Stomach (tissue), 9 donors: Measurements from ENCODE around the gene PLEKHM3. TPM values are rescaled to one million over a fixed set of nuclear protein-coding genes. Genes with fewer than 3 reads are reported as not detected.

Source experiments
- DNase-seq, 2 donors: peaks; one replicate each; pipeline versions ENCODE4 v3.0.0 to v3.0.0-alpha.2; 2013 to 2019
- H3K27ac ChIP-seq, 5 donors: fragments of 200-600 bp in 4 of 5; sonication (generic) in 4 of 5; one replicate each; pipeline ENCODE4 v1.5.1; 2013 to 2019; ENCODE audit warnings: mild to moderate bottlenecking in 1 of 5, moderate library complexity in 1 of 5
- H3K27me3 ChIP-seq, 3 donors: fragments of 200-600 bp; sonication (generic); one replicate each; pipeline ENCODE4 v1.5.1; 2017 to 2019; ENCODE audit warnings: mixed run types in 1 of 3
- H3K36me3 ChIP-seq, 4 donors: fragments of 200-600 bp; sonication (generic); 1 replicate in 3 of 4; 2 replicates in 1 of 4; pipeline ENCODE4 v1.5.1; 2016 to 2019
- H3K4me1 ChIP-seq, 4 donors: fragments of 200-600 bp; sonication (generic); one replicate each; pipeline ENCODE4 v1.5.1; 2016 to 2019
- H3K4me3 ChIP-seq, 4 donors: fragments of 200-600 bp; sonication (generic) in 3 of 4; one replicate each; pipeline ENCODE4 v1.5.1; 2016 to 2019; ENCODE audit warnings: mild to moderate bottlenecking in 1 of 4
- H3K9me3 ChIP-seq, 4 donors: fragments of 200-600 bp; sonication (generic); one replicate each; pipeline ENCODE4 v1.5.1; 2016 to 2019
- CTCF ChIP-seq, 7 experiments: fragments of 450-650 bp in 4 of 7; fragments of 200-600 bp in 3 of 7; sonication (generic) in 3 of 7; IDR thresholded peaks; one replicate each; pipeline ENCODE4 v1.5.1; 2016 to 2019; ENCODE audit warnings: antibody characterized with exemption in 7 of 7, control low read depth in 2 of 7, mild to moderate bottlenecking in 1 of 7
- EP300 ChIP-seq: sonication (generic); formaldehyde crosslinking; IDR thresholded peaks from one replicate; pipeline ENCODE4 v1.6.1; 2017; ENCODE audit warnings: antibody characterized with exemption
- POLR2A ChIP-seq, 4 donors: fragments of 450-650 bp; IDR thresholded peaks; one replicate each; pipeline ENCODE4 v1.6.1; 2016; ENCODE audit warnings: antibody characterized with exemption in 4 of 4, control low read depth in 2 of 4, mild to moderate bottlenecking in 1 of 4, moderate library complexity in 1 of 4
- POLR2AphosphoS5 ChIP-seq, 3 donors: sonication (generic); formaldehyde crosslinking; IDR thresholded peaks; one replicate each; pipeline ENCODE4 v1.6.1; 2016; ENCODE audit warnings: antibody characterized with exemption in 3 of 3
- WGBS, 5 donors: extraction: QIAGEN DNeasy Blood & Tissue Kit in 3 of 5; methylation state at CpG; one replicate each; pipeline versions ENCODE4 v1.1.5 to v1.1.7; 2013 to 2018; 5-methylcytosine and 5-hydroxymethylcytosine counted together
- intact Hi-C: fragments of 100-400 bp; cut with DNase I; formaldehyde crosslinking; loops from one replicate; pipeline ENCODE4 v1.15.1; 2023; ENCODE audit warnings: low total_unique reads
- polyA plus RNA-seq, 3 donors: library from polyadenylated mRNA; stranded (reverse); fragments of 200-250 nt; gene quantifications; one replicate each; pipeline ENCODE4 v1.2.3, GENCODE V29; 2013
- total RNA-seq, 5 donors: library from RNA; depleted of rRNA; stranded (reverse); fragments of >200 nt; gene quantifications; one replicate each; pipeline versions ENCODE4 v1.1.0 to v1.2.3, GENCODE V29; 2014 to 2016
- donor health status: healthy with polysubstance abuse.
- donor health status: Bipolar disorder and iron deficiency.
- donor health status: healthy.

Gene PLEKHM3
- total and polyA plus RNA-seq, 8 donors: 2.1 to 35.1 (median 5.4) TPM

GRCh38 chr2:207805566-207806226, 219.6 kb downstream of the PLEKHM3 start:
- TF ChIP-seq POLR2AphosphoS5 (IDR thresholded peaks at IDR 0.05) (no peak), EP300 (no peak), POLR2A (IDR thresholded peaks at IDR 0.05) (no peak), CTCF (IDR thresholded peaks at IDR 0.05) (no peak)
- WGBS, 5 donors: 68 to 84% (median 73%) methylated on average over 5 of the region's 5 CpGs
- H3K27ac ChIP-seq: no peak overlapping the region

GRCh38 chr2:207802650-207803049, 222.7 kb downstream of the PLEKHM3 start:
- no peak overlapping the region for H3K4me3 ChIP-seq
- H3K36me3 ChIP-seq: no peaks in the 10 kb centered on the region
- H3K9me3 ChIP-seq: no peaks in the 10 kb centered on the region
- H3K27ac ChIP-seq: no peak overlapping the region
- DNase-seq: no peak
- peaks cover 0 to 21% (median 11%) of the 10 kb centered on the region in 4 donors for H3K4me1 ChIP-seq
- intact Hi-C loops: no loop called here
- 71 to 83% (median 82%) methylated on average over 6 of the region's 6 CpGs for WGBS, 5 donors
- no peaks in the 10 kb centered on the region for H3K27me3 ChIP-seq
- TF ChIP-seq POLR2A (IDR thresholded peaks at IDR 0.05) (no peak), EP300 (no peak), CTCF (IDR thresholded peaks at IDR 0.05) (no peak), POLR2AphosphoS5 (IDR thresholded peaks at IDR 0.05) (no peak)

More at GRCh38 chr2:207805566-207806226, 219.6 kb downstream of the PLEKHM3 start:
- no peak for DNase-seq
- H3K4me1 ChIP-seq: peaks cover 7 to 22% (median 13%) of the 10 kb centered on the region in 4 donors
- no peak overlapping the region for H3K4me3 ChIP-seq
- H3K9me3 ChIP-seq: no peaks in the 10 kb centered on the region
- intact Hi-C loops: no loop called here
- no peaks in the 10 kb centered on the region for H3K27me3 ChIP-seq
- no peaks in the 10 kb centered on the region for H3K36me3 ChIP-seq

GRCh38 chr2:207801259-207801658, 224.1 kb downstream of the PLEKHM3 start:
- peak in 1 of 2 donors; percentile 66 for DNase-seq
- WGBS, 5 donors: 7 to 25% (median 11%) methylated on average over 3 of the region's 3 CpGs
- intact Hi-C loops: no loop called here
- H3K4me1 ChIP-seq: peaks cover 12 to 34% (median 24%) of the 10 kb centered on the region in 4 donors
- H3K9me3 ChIP-seq: no peaks in the 10 kb centered on the region
- no peak overlapping the region for H3K4me3 ChIP-seq
- TF ChIP-seq POLR2AphosphoS5 (IDR thresholded peaks at IDR 0.05) (peak in 2 of 3 donors; percentile 34 to 69), CTCF (IDR thresholded peaks at IDR 0.05) (no peak), EP300 (no peak)
- H3K27me3 ChIP-seq: no peaks in the 10 kb centered on the region
- H3K27ac ChIP-seq: peak overlapping the region in 4 of 5 donors; percentile 6 to 60 (median 45)
- H3K36me3 ChIP-seq: no peaks in the 10 kb centered on the region

- peak overlapping the region; percentile 71 to 82 (median 79) for H3K27ac ChIP-seq
- WGBS, 5 donors: 22 to 43% (median 28%) methylated on average over 8 of the region's 8 CpGs
Observed at GRCh38 chr2:207796585-207797350, 228.6 kb downstream of the PLEKHM3 start.

More at GRCh38 chr2:207796585-207797350, 228.6 kb downstream of the PLEKHM3 start:
- Histone ChIP-seq H3K4me1 (peaks cover 17 to 43% (median 29%) of the 10 kb centered on the region in 4 donors), H3K4me3 (no peak overlapping the region), H3K27me3 (no peaks in the 10 kb centered on the region), H3K36me3 (no peaks in the 10 kb centered on the region), H3K9me3 (no peaks in the 10 kb centered on the region)
- no peak for TF ChIP-seq POLR2AphosphoS5 (IDR thresholded peaks at IDR 0.05)
- no peak for TF ChIP-seq CTCF (IDR thresholded peaks at IDR 0.05)
- no peak for TF ChIP-seq EP300
- no peak for TF ChIP-seq POLR2A (IDR thresholded peaks at IDR 0.05)
- peak; percentile 60 to 80 for DNase-seq
- intact Hi-C loops: no loop called here
